D721Med (cell line): Measurements from ENCODE around the gene FBXO42.

Source experiments
- DNase-seq: peaks from one replicate; pipeline ENCODE4 v3.0.0; 2011; ENCODE audit warnings: low spot score; ENCODE audit not compliant: insufficient read length
- FAIRE-seq: peaks from 2 replicates; lab custom pipeline; 2011; peaks lifted over from hg19 to GRCh38; lab: Jason Lieb, UNC
- TF ChIP-seq, protein P1 (sequence below): IDR thresholded peaks from 2 replicates; pipeline ENCODE4 v1.5.1; 2012; ENCODE audit warnings: mild to moderate bottlenecking, control low read depth; ENCODE audit not compliant: insufficient read depth; ENCODE audit errors: missing control alignments

Gene FBXO42

DNA sequence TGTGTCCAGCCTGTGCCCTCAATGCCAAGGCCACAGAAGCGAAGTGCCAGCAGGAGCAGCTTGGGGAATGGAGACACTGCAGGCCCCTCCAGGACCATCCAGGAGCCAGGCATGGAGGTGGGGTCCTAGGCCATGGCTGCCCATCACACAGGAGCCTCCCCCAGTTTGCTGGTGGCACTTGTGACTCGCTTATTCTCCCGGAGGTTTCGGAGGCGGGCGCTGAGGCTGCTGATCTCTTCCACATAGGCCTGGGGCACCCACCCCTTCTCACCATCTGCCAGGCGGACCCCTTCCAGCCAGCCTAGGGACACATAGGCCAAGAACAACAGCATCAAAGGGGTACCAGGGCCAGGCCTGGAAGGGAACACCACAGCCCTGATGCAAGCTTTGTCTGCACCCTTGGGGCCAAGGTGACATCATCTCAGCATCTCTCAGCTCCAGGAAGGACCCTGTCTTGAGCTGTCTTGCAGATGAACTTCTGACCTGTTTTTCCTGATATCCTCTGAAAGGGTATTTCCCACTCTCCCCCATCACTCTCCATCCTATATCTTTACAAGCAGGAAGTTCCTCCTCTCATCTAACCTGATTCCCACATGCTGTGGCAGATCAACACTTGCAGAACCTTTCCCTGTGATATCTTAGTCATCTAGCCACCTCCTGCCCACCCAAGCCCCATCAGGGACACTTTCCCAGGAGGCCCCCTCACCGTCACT is 153.7 kb downstream of the FBXO42 start:
- FAIRE-seq, result no peak
- DNase-seq, result no peak
- TF ChIP-seq, protein P1, sequence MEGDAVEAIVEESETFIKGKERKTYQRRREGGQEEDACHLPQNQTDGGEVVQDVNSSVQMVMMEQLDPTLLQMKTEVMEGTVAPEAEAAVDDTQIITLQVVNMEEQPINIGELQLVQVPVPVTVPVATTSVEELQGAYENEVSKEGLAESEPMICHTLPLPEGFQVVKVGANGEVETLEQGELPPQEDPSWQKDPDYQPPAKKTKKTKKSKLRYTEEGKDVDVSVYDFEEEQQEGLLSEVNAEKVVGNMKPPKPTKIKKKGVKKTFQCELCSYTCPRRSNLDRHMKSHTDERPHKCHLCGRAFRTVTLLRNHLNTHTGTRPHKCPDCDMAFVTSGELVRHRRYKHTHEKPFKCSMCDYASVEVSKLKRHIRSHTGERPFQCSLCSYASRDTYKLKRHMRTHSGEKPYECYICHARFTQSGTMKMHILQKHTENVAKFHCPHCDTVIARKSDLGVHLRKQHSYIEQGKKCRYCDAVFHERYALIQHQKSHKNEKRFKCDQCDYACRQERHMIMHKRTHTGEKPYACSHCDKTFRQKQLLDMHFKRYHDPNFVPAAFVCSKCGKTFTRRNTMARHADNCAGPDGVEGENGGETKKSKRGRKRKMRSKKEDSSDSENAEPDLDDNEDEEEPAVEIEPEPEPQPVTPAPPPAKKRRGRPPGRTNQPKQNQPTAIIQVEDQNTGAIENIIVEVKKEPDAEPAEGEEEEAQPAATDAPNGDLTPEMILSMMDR, result no peak

DNA sequence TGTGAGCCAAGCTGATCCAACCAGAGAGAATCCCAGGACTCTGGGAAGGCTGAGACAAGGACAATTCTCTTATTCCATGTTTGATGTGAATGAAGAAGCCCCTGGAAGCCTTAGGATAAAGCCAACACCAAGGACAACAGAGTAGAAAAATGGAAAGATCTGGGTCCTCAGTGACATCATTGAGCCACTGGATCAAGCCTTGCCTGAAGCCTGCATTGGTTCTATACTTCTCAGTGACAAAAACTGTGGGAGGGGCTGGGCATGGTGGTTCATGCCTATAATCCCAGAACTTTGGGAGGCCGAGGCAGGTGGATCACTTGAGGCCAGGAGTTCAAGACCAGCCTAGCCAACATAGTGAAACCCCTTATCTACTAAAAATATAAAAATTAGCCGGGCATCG is 155.4 kb downstream of the FBXO42 start:
- TF ChIP-seq, protein P1, result no peak
- DNase-seq (no peak), FAIRE-seq (no peak)
